ENCODE results near the gene BDKRB1.

BDKRB1 gene

GRCh38 chr14:96221841-96222240 is 34.2 kb upstream of the BDKRB1 start:
- Histone ChIP-seq H3K79me2 (ENCODE audit: low read length) (no peaks in the 10 kb centered on the region), H3K4me2 (ENCODE audit: low read length) (no peak overlapping the region), H3K9me3 (ENCODE audit: insufficient read depth, low read length) (no peaks in the 10 kb centered on the region), H3K36me3 (replicated peaks; ENCODE audit: low read depth, low read length) (no peaks in the 10 kb centered on the region), H2AFZ (ENCODE audit: low read depth, low read length) (no peak overlapping the region), H4K20me1 (ENCODE audit: insufficient read depth, low read length) (no peaks in the 10 kb centered on the region), H3K4me1 (ENCODE audit: low read length) (no peaks in the 10 kb centered on the region), H3K4me3 (ENCODE audit: low read length) (no peak overlapping the region), H3K27ac (ENCODE audit: low read length) (no peak overlapping the region), H3K9ac (ENCODE audit: low read length) (no peak overlapping the region), H3K27me3 (ENCODE audit: low read depth, low read length) (peaks cover 45% of the 10 kb centered on the region)
- TF ChIP-seq CTCF (IDR thresholded peaks at IDR 0.05; ENCODE audit: low read depth, low read length) (no peak), EZH2phosphoT487 (IDR thresholded peaks at IDR 0.05; ENCODE audit: low read depth) (no peak)

DNA sequence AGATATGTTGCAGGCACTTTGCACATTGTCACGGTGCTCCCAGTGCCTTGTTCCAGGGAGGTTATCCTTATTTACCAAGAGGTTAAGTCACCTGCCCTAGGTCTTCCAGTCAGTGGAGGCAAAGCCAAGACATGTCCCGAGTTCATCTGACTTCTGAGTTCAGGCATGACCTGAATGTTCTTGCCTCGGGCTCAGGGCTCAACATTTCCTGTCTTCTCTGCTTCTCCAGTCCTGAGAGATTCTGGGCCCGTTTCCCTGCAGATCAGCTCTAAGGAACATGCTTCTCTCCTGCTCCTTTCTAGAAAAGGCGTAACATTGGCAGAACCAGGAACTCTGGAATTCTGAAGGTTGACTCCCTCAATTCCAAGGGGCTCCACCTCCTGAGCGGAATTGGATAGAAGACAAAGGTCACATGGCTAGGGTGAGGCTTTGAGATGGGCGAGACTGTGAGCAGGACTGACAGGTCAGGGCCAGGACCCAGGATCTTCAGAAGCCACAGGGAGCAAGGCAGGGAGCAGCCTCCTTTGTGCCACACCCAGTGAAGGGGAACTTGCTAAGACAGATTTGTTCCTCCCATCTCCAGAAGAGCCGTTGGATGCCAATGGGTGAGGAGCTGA is 31.4 kb upstream of the BDKRB1 start:
- Histone ChIP-seq H3K4me1 (ENCODE audit: low read length) (no peaks in the 10 kb centered on the region), H4K20me1 (ENCODE audit: insufficient read depth, low read length) (no peaks in the 10 kb centered on the region), H3K79me2 (ENCODE audit: low read length) (no peaks in the 10 kb centered on the region), H3K4me3 (ENCODE audit: low read length) (no peak overlapping the region), H3K9me3 (ENCODE audit: insufficient read depth, low read length) (no peaks in the 10 kb centered on the region), H2AFZ (ENCODE audit: low read depth, low read length) (no peak overlapping the region), H3K9ac (ENCODE audit: low read length) (no peak overlapping the region), H3K36me3 (replicated peaks; ENCODE audit: low read depth, low read length) (no peaks in the 10 kb centered on the region), H3K27me3 (ENCODE audit: low read depth, low read length) (peaks cover 34% of the 10 kb centered on the region), H3K4me2 (ENCODE audit: low read length) (no peak overlapping the region), H3K27ac (ENCODE audit: low read length) (no peak overlapping the region)
- TF ChIP-seq EZH2phosphoT487 (IDR thresholded peaks at IDR 0.05; ENCODE audit: low read depth) = no peak
- TF ChIP-seq CTCF (IDR thresholded peaks at IDR 0.05; ENCODE audit: low read depth, low read length) = no peak

- H3K4me2 ChIP-seq (ENCODE audit: low read length) = no peak overlapping the region
- no peak overlapping the region for H3K4me3 ChIP-seq (ENCODE audit: low read length)
- no peak for TF ChIP-seq CTCF (IDR thresholded peaks at IDR 0.05; ENCODE audit: low read depth, low read length)
- TF ChIP-seq EZH2phosphoT487 (IDR thresholded peaks at IDR 0.05; ENCODE audit: low read depth) = no peak
- H3K9ac ChIP-seq (ENCODE audit: low read length) = no peak overlapping the region
- no peaks in the 10 kb centered on the region for H3K36me3 ChIP-seq (replicated peaks; ENCODE audit: low read depth, low read length)
- no peaks in the 10 kb centered on the region for H4K20me1 ChIP-seq (ENCODE audit: insufficient read depth, low read length)
- no peak overlapping the region for H3K27ac ChIP-seq (ENCODE audit: low read length)
- H3K9me3 ChIP-seq (ENCODE audit: insufficient read depth, low read length) = no peaks in the 10 kb centered on the region
- H3K79me2 ChIP-seq (ENCODE audit: low read length) = no peaks in the 10 kb centered on the region
- no peak overlapping the region for H2AFZ ChIP-seq (ENCODE audit: low read depth, low read length)
- no peaks in the 10 kb centered on the region for H3K4me1 ChIP-seq (ENCODE audit: low read length)
- H3K27me3 ChIP-seq (ENCODE audit: low read depth, low read length) = peaks cover 28% of the 10 kb centered on the region
Observed at GRCh38 chr14:96225213-96225612, 30.8 kb upstream of the BDKRB1 start.

DNA sequence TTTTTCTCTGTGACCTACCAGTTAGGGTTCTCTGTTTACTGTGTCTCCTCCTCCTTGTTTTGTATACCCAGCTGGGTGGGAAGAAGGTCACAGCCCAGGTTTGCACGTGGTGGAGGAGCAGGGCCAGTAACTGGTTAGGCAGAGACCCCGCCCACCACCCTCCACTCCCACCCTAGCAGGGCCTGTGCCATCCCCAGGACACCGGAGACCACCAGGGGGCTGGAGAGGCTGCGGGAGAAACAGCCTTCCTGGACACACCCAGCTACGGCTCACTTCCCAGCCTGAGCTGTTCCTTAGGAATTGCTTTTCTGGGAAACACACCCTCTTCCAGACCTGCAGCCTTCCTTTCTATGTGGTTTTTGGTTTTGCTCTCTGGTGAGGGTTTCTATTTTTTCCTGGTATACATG is 30.3 kb upstream of the BDKRB1 start:
- no peaks in the 10 kb centered on the region for H3K36me3 ChIP-seq (replicated peaks; ENCODE audit: low read depth, low read length)

More for the DNA sequence above, 30.3 kb upstream of the BDKRB1 start:
- H3K9me3 ChIP-seq (ENCODE audit: insufficient read depth, low read length) = no peaks in the 10 kb centered on the region
- H3K4me2 ChIP-seq (ENCODE audit: low read length) = no peak overlapping the region
- H3K27ac ChIP-seq (ENCODE audit: low read length) = no peak overlapping the region
- no peak overlapping the region for H3K4me3 ChIP-seq (ENCODE audit: low read length)
- H3K27me3 ChIP-seq (ENCODE audit: low read depth, low read length) = peaks cover 24% of the 10 kb centered on the region
- H2AFZ ChIP-seq (ENCODE audit: low read depth, low read length) = no peak overlapping the region
- TF ChIP-seq CTCF (IDR thresholded peaks at IDR 0.05; ENCODE audit: low read depth, low read length) = no peak
- TF ChIP-seq EZH2phosphoT487 (IDR thresholded peaks at IDR 0.05; ENCODE audit: low read depth) = no peak
- H3K79me2 ChIP-seq (ENCODE audit: low read length) = no peaks in the 10 kb centered on the region
- no peak overlapping the region for H3K9ac ChIP-seq (ENCODE audit: low read length)
- no peaks in the 10 kb centered on the region for H4K20me1 ChIP-seq (ENCODE audit: insufficient read depth, low read length)
- H3K4me1 ChIP-seq (ENCODE audit: low read length) = no peaks in the 10 kb centered on the region

Measured in OCI-LY3 (cell line).